Tibial nerve (tissue), 4 donors: ENCODE measurements around the gene SLC25A33.

Experiments used
- EP300 ChIP-seq, 2 donors: sonication (generic); formaldehyde crosslinking; IDR thresholded peaks; one replicate each; pipeline ENCODE4 v1.6.1; 2017; ENCODE audit warnings: antibody characterized with exemption in 2 of 2, mild to moderate bottlenecking in 1 of 2
- TF ChIP-seq, protein P1 (sequence below), 5 experiments: fragments of 200-600 bp in 3 of 5; fragments of 450-650 bp in 2 of 5; sonication (generic) in 3 of 5; IDR thresholded peaks; one replicate each; pipeline ENCODE4 v1.5.1; 2016 to 2019; ENCODE audit warnings: antibody characterized with exemption in 5 of 5, mild to moderate bottlenecking in 3 of 5, moderate library complexity in 2 of 5

DNA sequence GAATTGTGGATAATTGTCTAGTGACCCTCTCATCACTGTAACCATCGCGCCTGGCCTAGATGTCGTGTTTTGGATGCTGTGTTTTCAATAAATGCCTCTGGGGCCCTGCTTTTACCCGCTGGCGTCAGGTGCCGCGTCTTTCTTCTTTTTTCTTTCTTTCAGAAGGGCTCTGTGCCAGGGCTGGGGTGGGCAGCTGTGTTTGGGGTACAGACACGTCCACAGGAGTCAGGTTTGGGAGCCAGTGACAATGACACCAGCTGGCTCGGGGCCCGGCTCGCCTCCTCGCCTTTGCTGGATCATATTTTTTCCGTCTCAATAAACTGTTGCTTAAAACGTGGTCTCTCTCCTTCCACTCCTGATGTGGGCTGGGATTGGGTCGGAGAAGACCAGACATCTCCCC is 65.6 kb downstream of the SLC25A33 start:
- no peak for TF ChIP-seq EP300 (IDR thresholded peaks at IDR 0.05)
- TF ChIP-seq, protein P1, sequence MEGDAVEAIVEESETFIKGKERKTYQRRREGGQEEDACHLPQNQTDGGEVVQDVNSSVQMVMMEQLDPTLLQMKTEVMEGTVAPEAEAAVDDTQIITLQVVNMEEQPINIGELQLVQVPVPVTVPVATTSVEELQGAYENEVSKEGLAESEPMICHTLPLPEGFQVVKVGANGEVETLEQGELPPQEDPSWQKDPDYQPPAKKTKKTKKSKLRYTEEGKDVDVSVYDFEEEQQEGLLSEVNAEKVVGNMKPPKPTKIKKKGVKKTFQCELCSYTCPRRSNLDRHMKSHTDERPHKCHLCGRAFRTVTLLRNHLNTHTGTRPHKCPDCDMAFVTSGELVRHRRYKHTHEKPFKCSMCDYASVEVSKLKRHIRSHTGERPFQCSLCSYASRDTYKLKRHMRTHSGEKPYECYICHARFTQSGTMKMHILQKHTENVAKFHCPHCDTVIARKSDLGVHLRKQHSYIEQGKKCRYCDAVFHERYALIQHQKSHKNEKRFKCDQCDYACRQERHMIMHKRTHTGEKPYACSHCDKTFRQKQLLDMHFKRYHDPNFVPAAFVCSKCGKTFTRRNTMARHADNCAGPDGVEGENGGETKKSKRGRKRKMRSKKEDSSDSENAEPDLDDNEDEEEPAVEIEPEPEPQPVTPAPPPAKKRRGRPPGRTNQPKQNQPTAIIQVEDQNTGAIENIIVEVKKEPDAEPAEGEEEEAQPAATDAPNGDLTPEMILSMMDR (IDR thresholded peaks at IDR 0.05), result no peak
